ENCODE results near the gene SEC22C.

SEC22C gene

GRCh38 chr3:42532229-42532628 lies 49.5 kb downstream of the SEC22C start:
- Histone ChIP-seq H3K9ac (ENCODE audit: low read length) (no peak overlapping the region), H3K9me3 (ENCODE audit: insufficient read depth, low read length) (no peaks in the 10 kb centered on the region), H3F3A (ENCODE audit: insufficient read depth) (no peaks in the 10 kb centered on the region), H3K4me3 (ENCODE audit: insufficient read depth, low read length, poor library complexity, severe bottlenecking) (no peak overlapping the region), H3K27me3 (ENCODE audit: low read length) (no peaks in the 10 kb centered on the region), H3K36me3 (ENCODE audit: low read length) (no peaks in the 10 kb centered on the region), H3K79me2 (ENCODE audit: insufficient read depth, low read length) (no peaks in the 10 kb centered on the region), H2AFZ (ENCODE audit: low read depth, low read length, severe bottlenecking) (no peak overlapping the region), H3K27ac (ENCODE audit: low read depth, low read length) (no peak overlapping the region), H3K9me2 (replicated peaks; ENCODE audit: insufficient read depth, low read length) (no peaks in the 10 kb centered on the region), H4K20me1 (ENCODE audit: low read depth, low read length) (no peaks in the 10 kb centered on the region), H3K4me2 (ENCODE audit: low read depth, low read length, poor library complexity, severe bottlenecking) (no peak overlapping the region)
- TF ChIP-seq, protein P1, sequence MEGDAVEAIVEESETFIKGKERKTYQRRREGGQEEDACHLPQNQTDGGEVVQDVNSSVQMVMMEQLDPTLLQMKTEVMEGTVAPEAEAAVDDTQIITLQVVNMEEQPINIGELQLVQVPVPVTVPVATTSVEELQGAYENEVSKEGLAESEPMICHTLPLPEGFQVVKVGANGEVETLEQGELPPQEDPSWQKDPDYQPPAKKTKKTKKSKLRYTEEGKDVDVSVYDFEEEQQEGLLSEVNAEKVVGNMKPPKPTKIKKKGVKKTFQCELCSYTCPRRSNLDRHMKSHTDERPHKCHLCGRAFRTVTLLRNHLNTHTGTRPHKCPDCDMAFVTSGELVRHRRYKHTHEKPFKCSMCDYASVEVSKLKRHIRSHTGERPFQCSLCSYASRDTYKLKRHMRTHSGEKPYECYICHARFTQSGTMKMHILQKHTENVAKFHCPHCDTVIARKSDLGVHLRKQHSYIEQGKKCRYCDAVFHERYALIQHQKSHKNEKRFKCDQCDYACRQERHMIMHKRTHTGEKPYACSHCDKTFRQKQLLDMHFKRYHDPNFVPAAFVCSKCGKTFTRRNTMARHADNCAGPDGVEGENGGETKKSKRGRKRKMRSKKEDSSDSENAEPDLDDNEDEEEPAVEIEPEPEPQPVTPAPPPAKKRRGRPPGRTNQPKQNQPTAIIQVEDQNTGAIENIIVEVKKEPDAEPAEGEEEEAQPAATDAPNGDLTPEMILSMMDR (IDR thresholded peaks at IDR 0.05; ENCODE audit: insufficient read depth, low read length, poor library complexity, severe bottlenecking), result no peak

GRCh38 chr3:42531470-42531869 lies 50.3 kb downstream of the SEC22C start:
- H3K9me2 ChIP-seq (replicated peaks; ENCODE audit: insufficient read depth, low read length), result no peaks in the 10 kb centered on the region
- no peak overlapping the region for H3K4me2 ChIP-seq (ENCODE audit: low read depth, low read length, poor library complexity, severe bottlenecking)
- no peaks in the 10 kb centered on the region for H3K36me3 ChIP-seq (ENCODE audit: low read length)
- no peak overlapping the region for H3K9ac ChIP-seq (ENCODE audit: low read length)
- no peak overlapping the region for H2AFZ ChIP-seq (ENCODE audit: low read depth, low read length, severe bottlenecking)
- H3K4me3 ChIP-seq (ENCODE audit: insufficient read depth, low read length, poor library complexity, severe bottlenecking), result no peak overlapping the region
- no peaks in the 10 kb centered on the region for H3K9me3 ChIP-seq (ENCODE audit: insufficient read depth, low read length)
- H4K20me1 ChIP-seq (ENCODE audit: low read depth, low read length), result no peaks in the 10 kb centered on the region
- no peaks in the 10 kb centered on the region for H3K79me2 ChIP-seq (ENCODE audit: insufficient read depth, low read length)
- TF ChIP-seq, protein P1 (IDR thresholded peaks at IDR 0.05; ENCODE audit: insufficient read depth, low read length, poor library complexity, severe bottlenecking), result no peak
- TF ChIP-seq EZH2phosphoT487 (conservative IDR thresholded peaks at IDR 0.05; ENCODE audit: low read length), result no peak
- H3K27ac ChIP-seq (ENCODE audit: low read depth, low read length), result no peak overlapping the region
- no peaks in the 10 kb centered on the region for H3F3A ChIP-seq (ENCODE audit: insufficient read depth)
- no peaks in the 10 kb centered on the region for H3K27me3 ChIP-seq (ENCODE audit: low read length)

DNA sequence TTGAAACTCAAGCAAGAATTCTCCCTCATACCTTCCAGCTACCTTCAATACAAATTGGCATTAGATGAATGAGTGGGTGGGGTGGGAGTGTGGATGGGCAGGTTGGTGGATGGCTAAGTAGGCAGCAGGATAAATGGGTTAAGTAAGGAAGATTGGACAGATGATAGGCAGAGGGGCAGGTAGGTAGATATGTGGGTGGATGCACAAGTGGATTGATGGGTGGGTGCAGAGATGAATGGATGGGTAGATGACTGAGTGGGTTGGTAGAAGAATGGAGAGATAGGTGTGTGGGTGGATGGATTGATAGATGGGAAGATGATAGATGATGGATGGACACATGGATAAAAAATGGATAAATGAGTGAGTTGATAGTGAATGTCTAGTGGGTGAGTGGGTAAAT lies 51.7 kb downstream of the SEC22C start:
- H3K36me3 ChIP-seq (ENCODE audit: low read length), result no peaks in the 10 kb centered on the region
- H3K4me2 ChIP-seq (ENCODE audit: low read depth, low read length, poor library complexity, severe bottlenecking), result no peak overlapping the region
- H3K9ac ChIP-seq (ENCODE audit: low read length), result no peak overlapping the region
- H3K9me3 ChIP-seq (ENCODE audit: insufficient read depth, low read length), result no peaks in the 10 kb centered on the region
- no peak for TF ChIP-seq EZH2phosphoT487 (conservative IDR thresholded peaks at IDR 0.05; ENCODE audit: low read length)
- TF ChIP-seq, protein P1 (IDR thresholded peaks at IDR 0.05; ENCODE audit: insufficient read depth, low read length, poor library complexity, severe bottlenecking), result no peak
- H3K27ac ChIP-seq (ENCODE audit: low read depth, low read length), result no peak overlapping the region
- H3K9me2 ChIP-seq (replicated peaks; ENCODE audit: insufficient read depth, low read length), result no peaks in the 10 kb centered on the region
- no peak overlapping the region for H2AFZ ChIP-seq (ENCODE audit: low read depth, low read length, severe bottlenecking)
- no peaks in the 10 kb centered on the region for H4K20me1 ChIP-seq (ENCODE audit: low read depth, low read length)
- H3K4me3 ChIP-seq (ENCODE audit: insufficient read depth, low read length, poor library complexity, severe bottlenecking), result no peak overlapping the region
- H3K79me2 ChIP-seq (ENCODE audit: insufficient read depth, low read length), result no peaks in the 10 kb centered on the region
- H3F3A ChIP-seq (ENCODE audit: insufficient read depth), result no peaks in the 10 kb centered on the region
- H3K27me3 ChIP-seq (ENCODE audit: low read length), result no peaks in the 10 kb centered on the region

- TF ChIP-seq, protein P1 (IDR thresholded peaks at IDR 0.05; ENCODE audit: insufficient read depth, low read length, poor library complexity, severe bottlenecking), result no peak
- no peak for TF ChIP-seq EZH2phosphoT487 (conservative IDR thresholded peaks at IDR 0.05; ENCODE audit: low read length)
- Histone ChIP-seq H2AFZ (ENCODE audit: low read depth, low read length, severe bottlenecking) (no peak overlapping the region), H3F3A (ENCODE audit: insufficient read depth) (no peaks in the 10 kb centered on the region), H3K27ac (ENCODE audit: low read depth, low read length) (no peak overlapping the region), H4K20me1 (ENCODE audit: low read depth, low read length) (no peaks in the 10 kb centered on the region), H3K27me3 (ENCODE audit: low read length) (no peaks in the 10 kb centered on the region), H3K4me3 (ENCODE audit: insufficient read depth, low read length, poor library complexity, severe bottlenecking) (no peak overlapping the region), H3K9me2 (replicated peaks; ENCODE audit: insufficient read depth, low read length) (no peaks in the 10 kb centered on the region), H3K79me2 (ENCODE audit: insufficient read depth, low read length) (no peaks in the 10 kb centered on the region), H3K9me3 (ENCODE audit: insufficient read depth, low read length) (no peaks in the 10 kb centered on the region), H3K36me3 (ENCODE audit: low read length) (no peaks in the 10 kb centered on the region), H3K4me2 (ENCODE audit: low read depth, low read length, poor library complexity, severe bottlenecking) (no peak overlapping the region), H3K9ac (ENCODE audit: low read length) (no peak overlapping the region)
Observed at GRCh38 chr3:42529468-42529867, 52.3 kb downstream of the SEC22C start.
